Ammon's horn (tissue), 1 donor: ENCODE data around the gene IL17C.
"Not testable (repeated sequence)": the region's sequence is repeated elsewhere in the genome, so short reads cannot be mapped to it uniquely, and the experiment has no call there.

ENCODE experiments used
- DNase-seq: peaks from one replicate; pipeline ENCODE4 v3.0.0-alpha.2; 2016; ENCODE audit warnings: low spot score

Gene IL17C, protein sequence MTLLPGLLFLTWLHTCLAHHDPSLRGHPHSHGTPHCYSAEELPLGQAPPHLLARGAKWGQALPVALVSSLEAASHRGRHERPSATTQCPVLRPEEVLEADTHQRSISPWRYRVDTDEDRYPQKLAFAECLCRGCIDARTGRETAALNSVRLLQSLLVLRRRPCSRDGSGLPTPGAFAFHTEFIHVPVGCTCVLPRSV

DNA sequence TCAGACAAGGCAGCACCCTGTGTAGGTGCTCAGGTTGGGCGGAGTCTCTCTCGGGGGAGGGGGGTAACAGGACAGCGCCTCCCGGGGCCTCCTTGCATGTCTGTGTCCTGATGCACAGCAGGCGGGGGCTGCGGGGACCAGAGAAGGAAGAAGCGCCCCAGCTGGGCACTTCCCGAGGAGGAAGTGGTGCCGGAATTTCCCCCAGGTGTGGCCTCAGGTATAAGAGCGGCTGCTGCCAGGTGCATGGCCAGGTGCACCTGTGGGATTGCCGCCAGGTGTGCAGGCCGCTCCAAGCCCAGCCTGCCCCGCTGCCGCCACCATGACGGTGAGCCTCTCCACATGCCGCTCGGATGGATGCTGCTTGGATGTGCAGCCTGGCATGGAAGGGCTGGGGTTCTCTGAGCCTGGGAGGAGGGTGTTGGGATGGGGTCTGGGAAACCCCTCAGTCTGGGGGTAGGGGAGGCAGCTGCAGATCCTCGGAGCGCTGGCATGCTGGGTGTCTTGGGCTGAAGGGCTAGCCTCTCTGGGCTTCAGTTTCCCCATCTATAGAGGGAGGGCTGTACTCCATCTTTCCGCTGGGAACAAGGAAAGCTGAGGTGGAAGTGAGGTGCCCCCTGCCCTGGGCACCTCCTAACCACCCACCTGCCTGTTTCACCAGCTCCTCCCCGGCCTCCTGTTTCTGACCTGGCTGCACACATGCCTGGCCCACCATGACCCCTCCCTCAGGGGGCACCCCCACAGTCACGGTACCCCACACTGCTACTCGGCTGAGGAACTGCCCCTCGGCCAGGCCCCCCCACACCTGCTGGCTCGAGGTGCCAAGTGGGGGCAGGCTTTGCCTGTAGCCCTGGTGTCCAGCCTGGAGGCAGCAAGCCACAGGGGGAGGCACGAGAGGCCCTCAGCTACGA, at the start of gene IL17C:
Gene IL17C, plus strand, starts transcription at position 250 of the 908 bp plus-strand sequence. Its CDS starts 70 bp downstream, at position 320.
- no peak for DNase-seq

DNA sequence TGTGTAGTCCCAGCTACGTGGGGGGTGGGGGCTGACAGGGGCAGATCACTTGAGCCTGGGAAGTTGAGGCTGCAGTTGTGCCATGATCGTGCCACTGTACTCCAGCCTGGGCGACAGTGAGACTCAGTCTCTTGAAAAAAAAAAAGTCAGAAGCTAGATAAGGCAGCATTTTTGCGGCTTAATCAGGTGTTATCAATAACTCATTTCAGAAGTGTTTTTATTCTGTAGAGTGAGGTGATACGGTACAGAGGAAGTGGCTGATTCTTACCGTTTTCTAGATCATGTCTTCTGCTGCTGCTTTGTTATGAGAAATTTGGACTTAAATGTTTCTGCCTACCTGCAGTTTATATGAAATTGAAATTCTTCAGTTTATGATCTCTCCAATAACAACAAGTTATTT, 49.6 kb upstream of the IL17C start:
- DNase-seq, result no peak

DNA sequence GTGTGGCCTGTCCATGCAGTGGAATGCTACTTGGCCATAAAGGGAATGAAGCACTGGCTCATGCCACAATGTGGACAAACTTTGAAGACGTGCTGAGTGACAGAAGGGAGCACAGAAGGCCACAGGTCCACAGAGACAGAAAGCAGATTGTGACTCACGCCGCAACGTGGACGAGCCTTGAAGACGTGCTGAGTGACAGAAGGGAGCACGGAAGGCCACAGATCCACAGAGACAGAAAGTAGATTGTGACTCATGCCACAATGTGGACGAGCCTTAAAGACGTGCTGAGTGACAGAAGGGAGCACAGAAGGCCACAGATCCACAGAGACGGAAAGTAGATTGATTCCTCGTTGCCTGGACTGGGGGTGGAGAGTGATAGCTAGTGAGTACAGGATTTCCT, 48.9 kb upstream of the IL17C start:
- DNase-seq, result no peak

GRCh38 chr16:88591577-88592021, 46.8 kb upstream of the IL17C start:
- peak; percentile 53 for DNase-seq

DNA sequence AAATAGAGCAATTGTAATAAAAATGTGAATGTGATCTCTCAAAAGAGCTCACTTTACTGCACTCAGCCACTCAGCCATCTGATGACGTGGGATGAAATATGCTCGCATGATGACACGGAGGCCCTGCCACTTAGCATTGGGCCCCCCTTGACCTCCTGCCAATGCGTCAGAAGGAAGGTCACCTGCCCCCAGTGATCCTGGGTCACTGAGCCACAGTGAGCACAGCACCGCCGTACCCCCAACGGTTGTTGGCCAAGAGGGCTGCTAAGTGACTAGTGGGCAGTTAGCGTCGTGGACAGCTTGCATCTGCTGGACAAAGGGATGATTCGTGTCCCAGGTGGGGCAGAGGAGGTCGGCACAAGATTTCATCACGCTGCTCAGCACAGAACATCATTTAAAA, 45.3 kb upstream of the IL17C start:
- DNase-seq, result no peak

DNA sequence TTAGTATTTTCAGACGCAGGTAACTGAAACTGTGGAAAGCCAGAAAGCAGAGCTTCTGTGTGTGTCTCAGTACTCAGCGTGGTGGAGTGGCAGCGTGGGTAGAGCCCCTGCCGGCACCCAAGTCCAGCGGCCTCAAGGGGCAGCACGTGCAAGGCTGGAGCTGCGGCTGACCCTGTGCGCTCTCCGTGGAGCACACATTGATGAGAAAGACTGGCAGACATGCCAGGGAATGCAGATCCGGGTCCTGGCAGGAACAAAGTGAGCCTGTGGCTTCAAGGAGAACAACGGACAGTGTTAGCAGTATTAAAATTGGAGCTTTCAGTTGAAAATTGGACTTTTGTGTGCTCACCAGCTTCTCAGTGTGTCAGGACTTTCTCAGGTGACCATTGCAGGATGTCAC, 44.9 kb upstream of the IL17C start:
- peak; percentile 80 for DNase-seq

DNA sequence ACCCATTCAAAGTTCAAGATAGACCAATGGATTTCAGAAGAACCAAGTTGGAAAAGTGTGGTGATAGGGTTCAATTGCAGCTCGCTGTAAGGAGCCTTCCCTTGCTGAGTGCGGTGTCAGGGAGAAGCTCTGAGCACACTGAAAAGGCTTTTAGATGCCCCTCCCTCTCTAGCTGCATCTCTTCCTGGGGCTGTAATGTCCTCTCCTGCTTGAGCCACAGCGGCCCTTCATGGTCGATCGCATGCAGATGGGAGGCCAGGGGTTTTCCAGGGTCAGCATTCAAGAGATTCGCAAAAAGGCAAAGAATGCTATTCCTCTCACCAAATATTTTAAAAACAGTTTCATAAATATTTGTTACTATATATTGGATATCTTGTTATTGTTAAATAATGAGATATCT, 44.5 kb upstream of the IL17C start:
- DNase-seq, result no peak

DNA sequence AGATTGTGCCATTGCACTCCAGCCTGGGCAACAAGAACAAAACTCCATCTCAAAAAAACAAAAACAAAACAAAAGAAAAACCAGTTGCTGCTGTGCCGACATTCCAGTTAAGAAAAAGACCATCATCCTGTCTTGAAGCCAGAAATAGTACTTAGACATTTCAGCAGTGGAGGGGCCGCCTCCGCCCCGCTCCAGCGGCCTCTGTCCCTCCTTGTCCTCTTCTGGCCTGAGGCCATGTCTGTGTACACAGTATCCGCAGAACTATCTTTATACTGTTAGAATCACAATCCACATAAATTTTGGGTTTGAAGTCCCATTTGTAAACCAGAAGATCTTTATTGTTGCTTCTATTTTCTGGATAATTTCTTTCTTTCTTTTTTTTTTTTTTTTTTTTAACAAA, 43.3 kb upstream of the IL17C start:
- no peak for DNase-seq

DNA sequence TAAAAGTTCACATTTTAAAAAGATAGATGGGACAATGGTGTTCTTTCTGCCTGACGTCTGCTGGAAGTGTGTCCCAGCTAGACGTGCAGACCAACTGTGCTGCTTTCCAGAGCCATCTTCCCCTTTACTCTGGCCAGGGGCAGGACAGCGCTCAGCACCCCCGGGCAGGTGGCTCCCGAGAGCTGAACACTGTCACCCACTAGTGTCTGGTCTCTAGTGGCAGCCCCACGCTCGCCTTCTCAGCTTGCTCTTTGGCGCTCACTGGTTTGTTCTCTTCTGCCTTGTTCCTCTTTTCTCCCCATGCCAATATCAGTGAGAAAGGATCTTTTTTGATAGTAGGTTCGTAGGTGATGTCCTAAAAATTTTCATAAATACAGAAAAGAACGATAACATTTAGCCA, 42.5 kb upstream of the IL17C start:
- DNase-seq, result no peak

DNA sequence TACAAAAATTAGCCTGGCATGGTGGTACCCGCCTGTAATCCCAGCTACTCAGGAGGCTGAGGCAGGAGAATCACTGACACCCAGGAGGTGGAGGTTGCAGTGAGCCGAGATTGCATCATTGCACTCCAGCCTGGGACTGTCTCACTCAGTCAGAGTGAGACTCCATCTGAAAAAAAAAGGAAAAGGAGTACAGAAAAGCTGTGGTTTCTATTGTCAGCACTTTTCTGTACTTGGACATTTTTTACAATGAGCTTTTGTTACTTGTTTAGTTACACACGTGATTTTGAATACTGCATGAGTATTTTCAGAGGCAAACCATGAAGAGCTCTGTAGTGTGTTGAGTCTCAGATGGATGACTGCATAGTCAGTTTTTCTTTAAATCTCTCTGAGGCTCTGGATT, 41.9 kb upstream of the IL17C start:
- DNase-seq, result no peak

DNA sequence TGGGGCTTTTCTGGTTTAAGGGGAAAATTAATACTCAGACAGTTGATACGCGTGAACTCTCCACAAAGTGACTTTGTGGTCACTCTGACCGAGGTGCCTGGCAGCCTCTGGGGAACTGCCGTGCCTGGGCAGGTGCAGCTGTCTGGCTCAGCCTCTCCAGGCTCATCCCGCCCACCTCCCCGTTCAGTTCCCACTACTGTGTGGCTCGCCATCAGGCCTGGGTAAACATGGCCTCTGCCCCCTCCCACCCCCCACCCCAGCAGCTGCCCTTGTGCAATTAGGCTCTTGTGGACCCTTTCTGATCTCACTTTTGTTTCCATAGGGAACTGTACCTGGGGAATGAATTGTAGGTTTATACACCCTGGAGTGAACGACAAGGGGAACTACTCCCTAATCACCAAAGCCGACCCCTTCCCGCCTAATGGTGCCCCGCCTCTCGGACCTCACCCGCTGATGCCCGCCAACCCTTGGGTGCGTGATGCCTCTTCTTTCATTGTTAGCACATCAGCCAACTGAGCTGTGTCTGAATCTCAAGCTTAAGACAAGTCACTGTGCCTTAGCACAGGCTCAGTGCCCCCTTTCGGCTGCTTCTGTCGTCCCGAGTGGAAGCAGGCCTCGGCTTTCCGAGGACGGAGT, 40.4 kb upstream of the IL17C start:
- no peak for DNase-seq

DNA sequence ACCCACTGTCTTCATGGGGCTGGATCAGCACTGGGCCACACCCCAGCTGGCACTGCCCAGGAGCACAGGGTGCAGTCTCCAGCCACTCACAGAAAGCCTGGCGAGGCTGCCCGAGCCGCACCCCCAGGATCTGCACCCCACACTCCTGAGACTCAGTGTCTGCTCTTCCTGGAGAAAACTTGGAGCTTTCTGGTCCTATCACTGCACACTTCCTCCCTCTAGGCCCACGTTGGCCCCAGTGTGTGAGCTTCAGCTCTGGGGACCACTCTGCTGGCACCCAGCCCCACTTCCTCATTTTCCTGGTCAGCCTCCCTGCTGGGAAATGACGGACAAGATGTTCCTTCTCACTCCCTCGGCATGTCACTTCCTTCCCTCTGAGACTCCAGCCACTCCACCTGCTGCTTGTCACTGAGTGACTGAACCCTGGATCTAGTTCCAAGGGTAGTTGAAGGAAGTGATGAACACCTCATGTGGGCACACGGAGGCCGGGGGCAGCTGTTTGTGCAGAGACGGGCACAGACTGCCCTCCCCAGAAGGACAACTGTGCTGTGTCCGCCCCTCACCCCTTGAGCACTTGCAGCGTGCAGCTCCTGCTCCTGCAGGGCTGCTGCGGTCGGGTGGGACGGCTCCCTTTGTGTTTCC, 39.2 kb upstream of the IL17C start:
- DNase-seq, result peak; percentile 81

- DNase-seq, result no peak
Measured at GRCh38 chr16:88599825-88600538, 38.4 kb upstream of the IL17C start.

- no peak for DNase-seq
Measured at GRCh38 chr16:88600539-88600896, 37.9 kb upstream of the IL17C start.

GRCh38 chr16:88601313-88602036, 36.9 kb upstream of the IL17C start:
- DNase-seq, result no peak

GRCh38 chr16:88602091-88602490, 36.3 kb upstream of the IL17C start:
- no peak for DNase-seq

DNA sequence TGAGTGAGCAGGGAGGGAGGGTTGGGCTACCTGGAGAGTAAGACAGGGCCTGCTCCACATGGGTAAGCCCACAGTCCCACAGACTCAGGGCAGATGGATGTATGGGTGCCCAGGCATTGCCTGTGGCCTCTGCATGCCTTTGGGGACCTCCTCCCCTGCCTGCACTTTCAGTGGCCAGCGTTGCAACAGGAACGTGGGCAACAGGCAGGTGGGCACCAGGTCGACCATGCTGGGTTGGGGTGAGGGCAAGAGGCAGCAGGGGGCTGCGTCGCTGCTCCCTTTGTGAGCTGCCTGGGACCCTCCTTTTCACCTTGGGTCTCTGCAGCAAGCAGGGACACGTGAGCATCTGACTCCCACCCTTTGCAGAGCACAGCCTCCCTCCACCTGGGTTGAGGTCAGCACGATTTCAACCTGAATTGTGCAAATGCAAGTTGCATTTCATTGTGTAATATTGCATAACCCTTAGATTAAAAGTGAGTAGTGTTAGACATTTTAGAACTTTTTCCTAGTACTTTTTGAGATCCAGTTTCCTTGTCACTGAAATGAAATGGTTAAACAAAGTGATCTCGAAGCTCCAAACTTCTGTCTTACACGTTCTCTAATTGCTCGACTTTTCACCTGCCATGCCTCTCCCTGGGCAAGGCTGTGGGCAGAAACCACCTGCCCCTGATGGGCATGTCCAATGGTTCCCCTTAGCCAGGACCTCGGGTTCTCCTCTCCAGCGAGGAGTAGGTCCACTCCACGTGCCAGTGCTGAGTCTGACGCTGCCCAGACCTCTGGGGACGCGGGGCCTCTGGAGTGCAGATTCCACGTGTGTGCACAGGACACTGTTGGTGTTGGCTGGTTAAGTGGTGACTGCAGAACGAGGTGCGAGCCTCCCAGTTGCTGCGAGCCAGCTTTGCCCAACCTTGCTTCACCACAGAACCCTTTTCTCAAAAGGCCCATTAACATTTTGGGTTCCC, 32.9 kb upstream of the IL17C start:
- no peak for DNase-seq

- DNase-seq, result peak; percentile 58
Measured at GRCh38 chr16:88606148-88606757, 32.1 kb upstream of the IL17C start.

- no peak for DNase-seq
Measured at GRCh38 chr16:88608076-88608475, 30.3 kb upstream of the IL17C start.

- DNase-seq, result not testable (repeated sequence)
Measured at GRCh38 chr16:88609426-88609825, 28.9 kb upstream of the IL17C start.
